Fibroblast of upper back skin (primary cell): ENCODE results near the gene CA5A.
"Not testable (repeated sequence)": the region's sequence is repeated elsewhere in the genome, so short reads cannot be mapped to it uniquely, and the experiment has no call there.

ENCODE experiments used
- DNase-seq: peaks from one replicate; pipeline ENCODE4 v3.0.0-alpha.2; 2013

The CA5A gene

DNA sequence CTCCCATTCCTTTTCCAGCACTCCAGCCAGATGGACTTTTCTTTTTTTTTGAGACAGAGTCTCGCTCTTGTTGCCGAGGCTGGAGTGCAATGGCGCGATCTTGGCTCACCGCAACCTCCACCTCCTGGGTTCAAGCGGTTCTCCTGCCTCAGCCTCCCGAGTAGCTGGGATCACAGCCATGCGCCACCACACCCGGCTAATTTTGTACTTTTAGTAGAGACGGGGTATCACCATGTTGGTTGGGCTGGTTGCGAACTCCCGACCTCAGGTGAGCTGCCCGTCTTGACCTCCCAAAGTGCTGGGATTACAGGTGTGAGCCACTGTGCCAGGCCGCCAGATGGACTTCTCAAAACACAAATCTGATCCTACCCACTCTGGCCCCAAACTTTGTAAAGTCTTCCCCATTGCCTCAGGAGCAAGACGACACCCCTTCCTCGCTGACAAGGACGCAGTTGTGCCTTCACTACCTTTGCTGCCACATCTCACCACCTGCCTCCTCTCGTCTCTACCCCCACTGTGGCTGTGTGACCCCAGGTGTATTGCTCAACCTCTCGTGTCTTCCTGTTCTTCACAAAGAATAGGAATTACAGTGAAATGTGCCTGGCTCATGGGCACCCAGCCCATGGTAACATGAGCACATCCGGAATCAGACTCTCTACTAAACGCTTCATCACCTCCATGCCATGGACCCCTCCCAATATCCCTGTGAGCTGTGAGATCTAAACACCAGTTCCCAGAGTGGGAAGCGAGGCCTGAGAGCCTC lies 11.2 kb upstream of the CA5A start:
- DNase-seq = no peak

DNA sequence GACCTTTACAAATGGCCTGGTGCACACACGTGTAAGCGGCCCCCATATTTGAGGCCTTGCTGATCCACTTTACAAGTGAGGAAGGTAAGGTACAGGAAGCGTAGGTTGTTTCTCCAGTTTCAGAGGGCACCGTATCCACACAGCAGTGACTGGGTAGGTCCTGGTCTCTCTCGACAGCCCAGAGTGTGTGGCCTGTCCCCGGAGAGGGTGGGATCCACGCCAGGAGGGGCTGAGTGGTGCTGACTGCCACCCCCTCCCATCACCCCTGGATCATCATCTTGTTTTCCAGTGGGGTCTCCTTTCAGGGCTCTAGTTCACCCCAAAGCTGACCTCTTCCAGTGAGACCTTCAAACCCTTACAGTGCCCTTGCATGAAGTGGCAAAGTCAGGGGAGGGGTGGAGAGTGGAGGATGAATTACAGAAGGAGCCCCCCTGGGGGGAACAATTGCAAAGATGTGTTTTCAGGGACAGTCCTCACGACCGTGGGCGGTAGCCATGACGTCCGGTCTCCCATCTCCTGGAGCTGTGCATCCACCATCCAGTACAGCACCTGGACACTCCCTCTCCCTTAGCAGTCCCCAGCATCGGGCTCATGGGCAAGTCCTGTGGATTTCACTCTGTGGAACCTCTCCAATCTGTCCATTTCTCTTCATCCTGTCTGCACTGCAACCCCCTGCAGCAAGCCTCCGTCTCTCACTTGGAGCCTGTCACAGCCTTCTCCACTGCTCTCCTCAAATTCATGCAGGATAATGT lies 10.4 kb upstream of the CA5A start:
- no peak for DNase-seq

DNA sequence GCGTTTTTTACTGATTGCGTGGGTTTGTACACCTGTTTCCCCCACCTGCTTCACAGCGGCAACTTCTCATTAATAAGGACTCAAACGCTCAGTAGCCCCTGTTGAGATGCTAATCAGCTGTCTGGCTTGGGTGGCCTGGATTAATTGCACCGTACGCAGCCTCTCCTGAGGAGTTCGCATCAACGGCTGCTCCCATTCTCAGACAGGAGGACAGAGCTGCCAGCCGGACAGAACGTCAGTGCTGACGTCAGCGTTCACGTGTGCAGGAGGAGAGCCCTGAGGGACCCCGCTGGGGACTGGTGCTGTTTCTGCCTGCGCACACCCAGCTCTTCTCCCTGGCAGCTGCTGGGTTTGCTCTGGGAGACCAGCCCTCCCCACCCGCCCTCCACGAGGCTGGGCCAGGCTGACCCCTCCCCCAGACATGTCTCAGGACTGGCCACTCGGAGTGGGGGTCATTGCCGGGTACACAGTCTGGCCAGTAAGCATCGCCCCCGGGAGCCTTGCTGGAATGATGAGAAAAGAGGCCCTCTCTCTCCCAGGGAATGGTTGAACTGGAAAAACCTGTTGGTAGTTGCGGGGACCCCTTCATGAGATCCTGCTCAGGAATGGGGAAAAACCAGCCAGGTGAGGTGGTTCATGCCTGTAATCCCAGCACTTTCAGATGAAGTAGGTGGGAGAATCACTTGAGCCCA lies 9.2 kb upstream of the CA5A start:
- peak; percentile 56 for DNase-seq

DNA sequence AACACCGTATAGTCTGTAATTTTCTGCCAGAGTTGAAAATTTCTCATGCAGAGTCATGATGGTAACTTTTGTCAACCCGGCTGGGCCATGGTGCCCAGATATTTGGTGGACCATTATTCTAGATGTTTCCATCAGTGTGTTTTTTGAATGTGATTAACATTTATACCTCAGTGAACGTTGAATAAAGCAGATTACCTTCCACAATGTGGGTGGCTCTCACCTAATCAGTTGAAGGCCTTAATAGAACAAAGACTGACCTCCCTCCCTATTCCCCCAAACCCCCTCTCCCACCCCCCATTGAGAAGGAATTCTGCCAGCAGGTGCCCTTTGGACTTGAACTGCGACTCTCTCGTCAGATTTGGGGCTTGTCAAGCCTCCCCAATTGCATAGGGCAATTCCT lies 6.4 kb upstream of the CA5A start:
- no peak for DNase-seq

DNA sequence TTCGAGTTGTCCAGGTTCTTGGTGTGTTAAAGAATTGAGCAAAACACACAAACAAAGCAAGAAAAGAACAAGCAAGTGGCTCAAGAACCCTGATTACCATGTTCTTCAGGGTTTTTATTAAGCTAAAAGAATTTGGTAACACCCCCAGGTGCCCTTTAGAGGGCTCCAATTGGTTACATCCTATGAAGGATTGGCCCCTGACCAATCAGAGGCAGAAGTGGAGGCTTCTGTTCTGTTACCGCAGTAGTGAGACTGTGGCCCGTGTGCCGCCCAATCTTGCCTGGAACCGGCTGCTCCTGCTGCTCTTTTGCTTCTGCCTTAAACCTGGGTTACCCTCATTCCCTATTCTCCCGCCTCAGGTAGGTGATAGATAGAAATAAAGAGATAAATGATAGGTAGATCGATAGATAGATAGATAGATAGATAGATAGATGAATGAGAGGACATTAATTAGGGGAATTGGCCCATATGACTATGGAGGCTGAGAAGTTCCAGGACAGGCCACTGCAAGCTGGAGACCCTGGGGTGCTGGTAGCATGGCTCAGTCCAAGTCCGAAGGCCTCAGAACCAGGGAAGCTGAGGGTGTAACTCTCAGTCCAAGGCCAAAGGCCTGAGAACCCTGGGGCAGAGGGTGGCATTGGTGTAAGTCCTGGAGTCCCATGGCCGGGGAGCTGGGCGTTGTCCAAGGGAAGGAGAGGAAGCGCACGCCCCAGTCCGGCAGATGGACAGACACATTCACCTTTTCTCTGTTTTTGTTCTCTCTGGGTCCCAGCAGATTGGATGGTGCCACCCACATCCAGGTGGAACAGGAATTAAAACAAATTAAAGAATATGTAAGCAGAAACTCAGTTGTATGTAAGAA lies 3.5 kb upstream of the CA5A start:
- no peak for DNase-seq

DNA sequence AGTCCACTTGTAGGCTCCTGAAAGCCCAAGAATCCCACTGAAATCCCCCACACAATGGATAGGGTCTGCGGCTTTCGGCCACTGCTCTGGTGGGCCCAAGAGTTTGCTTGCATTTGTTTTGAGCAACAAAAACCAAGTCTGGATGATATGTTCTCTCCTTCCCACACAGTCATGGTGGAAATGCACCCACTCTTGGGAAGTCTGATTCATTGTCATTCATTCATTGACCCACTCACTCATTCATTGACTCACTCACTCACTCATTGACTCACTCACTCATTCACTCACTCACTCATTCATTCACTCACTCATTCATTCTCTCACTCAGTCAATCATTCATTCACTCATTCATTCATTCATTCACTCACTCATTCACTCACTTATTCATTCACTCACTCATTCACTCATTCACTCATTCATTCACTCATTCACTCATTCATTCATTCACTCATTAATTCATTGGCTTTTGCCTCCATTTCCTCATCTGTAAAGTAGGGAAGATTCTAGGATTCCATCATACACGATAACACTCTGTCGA lies 2.2 kb upstream of the CA5A start:
- DNase-seq = no peak

DNA sequence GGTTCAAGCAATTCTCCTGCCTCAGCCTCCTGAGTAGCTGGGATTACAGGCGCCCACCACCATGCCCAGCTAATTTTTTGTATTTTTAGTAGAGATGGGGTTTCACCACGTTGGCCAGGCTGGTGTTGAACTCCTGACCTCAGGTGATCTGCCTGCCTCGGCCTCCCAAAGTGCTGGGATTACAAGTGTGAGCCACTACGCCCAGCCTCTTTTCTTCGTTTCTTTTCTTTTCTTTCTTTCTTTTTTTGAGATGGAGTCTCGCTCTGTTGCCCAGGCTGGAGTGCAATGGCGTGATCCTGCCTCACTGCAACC lies 858 bp upstream of the CA5A start:
- DNase-seq = not testable (repeated sequence)

DNA sequence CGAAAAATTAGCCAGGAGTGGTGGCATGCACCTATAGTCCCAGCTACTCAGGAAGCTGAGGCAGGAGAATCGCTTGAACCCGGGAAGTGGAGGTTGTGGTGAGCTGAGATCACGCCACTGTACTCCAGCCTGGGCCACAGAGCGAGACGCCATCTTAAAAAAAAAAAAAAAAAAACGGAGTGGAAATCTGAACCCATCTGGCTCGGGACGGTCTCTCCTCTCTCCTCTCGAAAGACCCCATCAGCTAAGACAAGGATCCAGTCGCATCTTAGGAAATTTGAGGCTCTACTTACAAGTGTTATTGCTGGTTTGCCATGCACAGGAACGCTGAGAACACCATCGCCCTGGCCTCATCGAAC lies 334 bp downstream of the CA5A start:
- DNase-seq = not testable (repeated sequence)

DNA sequence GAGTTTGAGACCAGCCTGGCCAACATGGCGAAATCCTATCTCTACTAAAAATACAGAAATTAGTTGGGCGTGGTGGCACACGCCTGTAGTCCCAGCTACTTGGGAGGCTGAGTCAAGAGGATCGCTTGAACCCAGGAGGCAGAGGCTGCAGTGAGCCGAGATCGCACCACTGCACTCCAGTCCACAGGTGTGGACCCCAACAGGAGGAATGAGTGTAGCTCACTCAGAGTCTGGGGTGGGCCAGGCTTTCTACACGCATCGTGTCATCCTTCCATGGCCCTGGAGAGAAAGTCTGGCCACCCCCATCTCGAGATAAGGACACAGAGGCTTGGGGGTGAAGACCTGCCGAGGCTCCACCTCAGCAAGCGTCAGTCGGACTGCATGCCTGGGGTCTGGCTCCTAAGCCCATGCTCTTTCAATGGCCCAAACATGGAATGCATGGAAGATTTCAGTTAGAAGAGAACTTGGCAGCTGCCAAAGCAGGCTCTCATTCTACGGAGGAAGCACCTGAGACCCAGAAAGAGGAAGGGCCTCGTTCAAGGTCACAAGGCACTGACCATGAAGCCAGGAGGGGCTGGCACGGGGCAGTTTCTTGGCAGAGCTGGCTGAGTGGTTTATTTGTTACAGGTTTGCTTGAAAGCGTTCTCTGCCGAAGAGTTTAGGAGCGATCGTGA lies 1.4 kb downstream of the CA5A start:
- not testable (repeated sequence) for DNase-seq

DNA sequence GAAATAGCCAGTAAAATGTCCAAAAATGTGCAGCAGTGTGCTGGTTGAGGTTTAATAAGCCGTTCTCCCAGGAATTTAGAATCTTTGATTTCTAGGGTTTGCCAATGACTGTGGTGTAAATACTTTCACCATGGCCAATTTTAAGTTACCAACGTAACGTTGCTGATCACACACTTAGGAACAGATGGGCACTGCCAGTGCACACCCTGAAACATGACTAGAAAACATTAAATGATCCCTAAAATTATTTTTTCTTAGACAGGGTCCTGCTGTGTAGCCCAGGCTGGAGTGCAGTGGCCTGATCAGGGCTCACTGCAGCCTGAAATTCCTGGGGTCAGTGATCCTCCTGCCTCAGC lies 3.2 kb downstream of the CA5A start:
- no peak for DNase-seq

DNA sequence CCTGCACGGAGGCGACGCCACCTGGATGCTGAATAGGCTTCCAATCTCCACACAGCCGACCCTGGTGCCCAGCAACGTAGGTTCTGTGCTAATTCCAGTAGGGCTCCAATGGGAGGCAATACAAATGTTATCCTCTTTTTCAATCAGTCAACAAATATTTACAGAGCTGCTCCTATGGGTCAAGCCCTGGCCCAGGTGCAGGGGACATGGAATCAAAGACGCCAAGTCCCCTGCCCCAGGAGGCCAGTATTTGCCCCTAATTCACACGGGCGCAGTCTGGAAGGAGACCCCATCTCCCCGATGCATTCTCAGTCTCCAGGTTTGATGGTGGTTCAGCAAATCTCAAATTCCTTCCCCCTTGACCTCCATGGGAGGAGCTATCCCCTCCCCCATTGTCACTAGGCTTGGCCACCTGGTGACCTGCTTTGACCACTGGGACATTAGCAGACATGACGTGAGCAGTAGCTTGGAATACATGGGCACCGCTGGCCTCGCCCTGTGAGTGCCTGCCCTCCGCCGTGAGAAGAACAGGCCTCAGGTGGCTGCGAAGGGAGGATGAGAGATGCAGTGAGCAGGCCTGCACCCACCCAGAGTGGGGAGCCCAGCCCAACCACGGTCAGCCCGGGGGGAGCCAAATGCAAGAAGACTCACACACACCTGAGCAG lies 3.7 kb downstream of the CA5A start:
- DNase-seq = not testable (repeated sequence)

DNA sequence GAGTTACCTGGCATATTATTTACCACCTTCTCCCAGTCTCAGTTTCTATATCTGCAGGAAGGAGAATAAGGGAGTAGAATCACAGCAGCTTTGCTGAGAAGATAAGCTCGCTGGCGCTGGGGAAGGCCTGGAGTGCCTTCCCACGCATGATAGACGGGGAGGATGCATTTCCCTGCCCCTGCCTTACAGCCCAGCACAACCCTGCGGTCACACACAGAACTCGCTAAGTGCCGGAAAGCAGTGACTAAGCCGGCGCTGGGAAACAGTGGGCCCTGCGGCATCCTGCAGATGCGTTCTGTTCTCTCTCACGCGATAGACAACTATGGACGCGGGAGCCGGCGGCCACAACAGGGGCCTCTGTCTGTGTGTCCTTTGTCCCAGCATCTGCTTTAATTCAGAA lies 4.8 kb downstream of the CA5A start:
- no peak for DNase-seq

DNA sequence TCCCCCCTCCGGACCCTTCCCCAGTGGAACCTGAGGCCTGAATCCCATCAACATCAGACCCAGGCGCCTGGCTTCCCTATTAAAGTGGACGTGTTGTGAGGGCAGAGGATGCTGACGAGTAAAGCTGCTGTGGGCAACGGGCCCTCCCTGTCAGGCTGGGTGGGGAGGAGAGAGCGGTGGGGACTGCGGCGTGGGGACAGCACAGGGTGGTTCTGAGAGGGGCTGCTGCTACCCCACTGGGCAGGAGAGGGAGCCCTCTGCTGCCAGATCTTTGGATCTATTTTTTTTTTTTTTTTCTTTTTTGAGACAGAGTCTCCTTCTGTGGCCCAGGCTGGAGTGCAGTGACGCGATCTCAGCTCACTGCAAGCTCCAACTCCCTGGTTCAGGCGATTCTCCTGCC lies 5.9 kb downstream of the CA5A start:
- no peak for DNase-seq

DNA sequence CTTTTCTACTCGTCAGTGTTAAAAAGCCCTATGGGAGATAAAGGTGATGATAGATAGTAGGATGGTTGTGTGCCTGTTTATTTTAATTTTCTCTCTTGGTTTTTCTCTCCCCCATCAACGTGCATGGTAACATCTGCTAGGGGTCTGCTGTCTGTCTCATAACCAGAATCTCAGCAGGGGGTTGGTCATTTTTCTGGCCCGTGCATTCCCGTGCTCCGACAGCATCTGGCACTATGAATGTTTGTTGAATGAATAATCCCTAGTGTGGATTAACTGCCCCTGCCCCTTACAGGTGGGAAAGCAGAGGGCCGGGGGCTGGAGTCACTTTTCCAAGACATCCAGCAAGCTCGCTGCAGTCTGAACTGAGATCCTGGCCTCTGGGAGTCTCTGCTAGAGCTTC lies 6.3 kb downstream of the CA5A start:
- peak; percentile 74 for DNase-seq

DNA sequence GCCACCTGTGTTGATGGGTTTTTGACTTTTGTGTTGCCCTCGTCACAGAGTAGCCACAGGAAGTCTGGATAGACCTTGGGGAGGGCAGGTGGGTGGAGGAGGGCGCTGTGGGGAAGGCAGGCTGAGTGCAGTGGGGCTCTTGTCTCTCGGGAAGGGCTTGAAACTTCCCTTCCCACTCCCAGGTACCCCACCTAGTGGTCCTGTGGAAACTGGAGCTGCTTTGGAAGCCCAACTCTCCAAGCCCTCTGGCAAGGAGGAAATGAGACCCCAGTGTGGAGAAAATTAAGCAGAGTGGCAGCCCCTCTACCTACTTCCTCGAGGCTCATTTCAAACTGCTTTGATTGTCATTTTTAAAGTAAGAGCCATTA lies 9.2 kb downstream of the CA5A start:
- DNase-seq = no peak

DNA sequence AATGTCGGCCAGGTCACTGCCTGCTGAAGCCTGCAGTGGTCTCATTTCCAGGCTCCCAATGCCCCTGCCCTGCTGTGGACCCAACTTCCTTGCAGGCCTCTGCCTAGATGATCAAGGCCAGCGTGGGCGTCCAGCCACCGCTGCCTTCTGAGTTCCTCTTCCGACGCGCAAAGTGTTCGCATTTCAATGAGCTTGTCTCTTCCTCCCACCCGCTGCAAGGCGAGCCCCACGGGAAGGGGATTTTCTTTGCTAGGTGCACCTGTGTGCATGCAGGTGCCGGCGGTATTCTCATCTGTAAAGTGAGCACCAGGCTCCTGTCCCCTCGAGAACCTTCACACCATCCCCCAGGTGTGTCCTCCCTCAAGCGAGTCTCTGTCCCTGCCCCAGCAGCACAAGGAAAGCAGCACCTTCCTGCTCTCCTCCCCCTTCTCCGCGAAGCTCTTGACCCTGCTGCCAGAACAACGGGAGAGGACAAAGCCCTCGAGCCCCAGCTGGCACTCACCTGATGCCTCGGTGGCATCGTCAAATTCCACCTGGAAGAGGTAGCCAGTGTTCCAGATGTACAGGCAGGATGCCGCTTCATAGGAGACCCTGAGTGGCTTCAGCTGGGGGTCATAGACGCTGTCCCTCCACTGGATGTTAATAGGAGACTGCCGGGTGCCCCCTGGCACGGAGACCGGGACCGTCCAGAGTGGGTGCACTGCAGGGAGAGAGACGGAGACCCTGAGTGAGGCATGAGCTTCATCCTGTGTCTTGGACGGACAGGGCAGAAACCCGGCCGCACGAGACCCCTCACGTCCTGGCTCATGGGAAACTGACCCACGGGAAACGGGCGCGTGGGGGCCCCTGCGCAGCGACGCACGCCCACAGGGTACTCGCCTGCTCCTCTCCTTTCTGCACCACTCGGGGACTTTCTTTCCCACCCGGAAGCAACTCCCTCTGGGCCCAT lies 9.8 kb downstream of the CA5A start:
- DNase-seq = no peak

DNA sequence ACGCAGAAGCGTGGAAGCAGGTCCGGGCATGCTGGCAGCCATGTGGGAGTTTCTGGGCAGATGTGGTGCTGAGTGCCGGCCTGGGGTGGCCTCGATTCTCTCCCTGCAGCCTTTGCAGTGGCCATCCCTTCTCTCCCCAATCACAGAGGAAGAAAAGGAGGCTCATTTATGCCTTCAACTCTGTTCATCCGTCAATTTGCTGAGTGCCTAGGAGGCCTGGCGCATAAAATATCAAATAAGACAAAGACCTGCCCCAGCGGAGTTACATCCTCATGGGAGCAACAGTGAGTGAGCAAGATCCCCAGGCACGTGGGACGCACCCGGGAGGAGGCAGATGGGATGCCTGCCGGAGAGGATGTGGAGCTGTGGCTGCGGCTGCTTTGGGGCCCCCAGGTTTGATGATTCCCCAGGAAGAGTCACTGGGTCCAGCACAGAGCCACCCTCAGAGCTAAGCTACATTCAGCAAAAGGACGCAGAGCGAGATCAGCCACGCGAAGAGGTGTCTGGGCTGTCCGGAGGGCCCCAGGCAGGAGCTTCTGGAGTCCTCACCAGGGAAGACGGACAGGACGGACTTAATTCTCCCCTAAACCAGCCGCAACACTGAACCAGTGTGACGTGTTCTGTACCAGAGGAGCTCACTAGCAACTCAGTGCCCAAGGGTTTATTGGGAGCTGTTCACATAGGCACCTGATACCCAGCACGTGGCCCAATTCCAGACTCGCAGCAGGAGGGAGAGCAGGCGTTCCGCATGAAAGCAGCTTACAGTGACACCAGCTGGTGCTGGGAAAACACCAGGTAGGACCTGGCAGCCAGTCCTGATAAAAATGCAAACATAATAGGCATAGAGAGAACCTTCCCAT lies 11.3 kb downstream of the CA5A start:
- no peak for DNase-seq

DNA sequence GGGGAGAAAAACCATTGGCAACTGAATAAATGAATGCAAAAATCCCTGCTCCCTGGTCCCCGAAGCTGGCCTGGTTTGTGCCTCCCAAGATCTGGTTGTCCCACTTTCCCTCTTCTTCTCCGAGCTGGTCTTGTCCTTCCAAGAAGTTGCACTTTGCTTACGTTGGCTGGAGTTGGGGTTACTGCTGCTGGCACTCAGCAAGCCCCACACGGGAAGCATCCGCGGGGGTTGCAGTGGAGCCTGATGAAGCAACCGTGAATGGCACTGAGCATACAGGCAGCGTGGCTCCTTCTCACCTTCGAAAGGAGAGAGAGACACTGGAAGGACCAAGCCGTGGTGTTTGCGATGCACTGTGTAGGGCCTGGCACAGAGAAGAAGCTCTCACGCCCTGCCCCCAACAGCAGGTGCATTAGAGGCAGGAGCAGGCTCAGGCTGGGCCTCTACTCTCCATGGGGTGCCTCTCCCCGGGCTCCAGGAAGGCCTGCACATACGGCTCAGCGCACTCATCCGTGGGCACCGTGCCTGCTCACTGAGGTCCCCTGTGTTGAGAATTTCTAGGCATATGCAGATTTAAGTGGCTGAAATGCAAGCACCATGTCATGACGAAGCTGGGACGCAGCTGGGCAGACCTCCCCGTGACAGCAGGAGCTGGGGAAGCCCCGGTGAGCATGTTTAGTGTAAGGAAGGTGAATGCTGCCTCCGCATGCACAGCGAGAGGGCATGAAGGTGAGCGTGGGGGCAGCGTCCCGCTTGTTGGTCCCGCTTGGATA lies 12.1 kb downstream of the CA5A start:
- DNase-seq = no peak
